ENCODE results near the gene BCL11A. TPM values are rescaled to one million over a fixed set of nuclear protein-coding genes. Genes with fewer than 3 reads are reported as not detected.

Gene BCL11A
- total RNA-seq, 1 experiment from 2014 or later, result 91.4 TPM

DNA sequence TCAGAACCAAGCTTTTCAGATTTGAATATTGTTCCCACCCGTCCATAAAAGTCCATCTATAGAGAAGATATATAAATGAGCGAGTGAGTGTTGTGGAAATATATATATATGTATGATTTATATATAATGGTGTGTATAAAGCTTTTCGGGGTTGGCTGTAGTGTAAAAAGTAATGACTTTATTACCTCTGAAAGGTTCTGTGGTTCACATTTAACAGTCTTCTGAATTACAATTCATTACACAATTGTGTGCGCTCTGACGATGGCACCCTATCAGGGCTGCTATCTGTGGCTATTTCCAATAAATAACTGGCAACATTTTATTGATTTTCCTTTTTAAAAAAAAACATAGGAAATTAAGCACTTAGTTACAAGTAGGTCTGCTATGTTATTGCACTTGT lies 2.7 kb upstream of the BCL11A start:
- Histone ChIP-seq H3K56ac (ENCODE audit: insufficient read length, low read depth, low read length) (no peak overlapping the region), H3K79me2 (ENCODE audit: insufficient read depth, low read length) (no peaks in the 10 kb centered on the region; the same call in 1 of the 2 replicates), H2BK20ac (ENCODE audit: low read depth, low read length, poor library complexity, severe bottlenecking) (no peak overlapping the region), H2BK5ac (ENCODE audit: insufficient read length, low read length) (no peak overlapping the region), H2BK15ac (ENCODE audit: low read depth, low read length) (no peak overlapping the region), H3K4me1 (ENCODE audit: insufficient read depth, low read length) (no peaks in the 10 kb centered on the region), H3K4me2 (ENCODE audit: insufficient read depth, insufficient read length, low read length) (peak overlapping the region; percentile 94), H3K14ac (ENCODE audit: insufficient read depth, low read length) (no peak overlapping the region), H3K9me3 (ENCODE audit: control insufficient read depth, low read depth, low read length) (no peaks in the 10 kb centered on the region), H3K23me2 (ENCODE audit: insufficient read length, low read depth, low read length, poor library complexity, severe bottlenecking) (peaks cover 44% of the 10 kb centered on the region), H2BK12ac (ENCODE audit: insufficient read length, low read depth, low read length) (no peak overlapping the region), H3K4ac (ENCODE audit: low read depth, low read length) (no peak overlapping the region), H3K27me3 (ENCODE audit: insufficient read depth, low read length) (no peaks in the 10 kb centered on the region), H3K79me1 (ENCODE audit: insufficient read depth, low read depth, low read length, poor library complexity, severe bottlenecking) (no peaks in the 10 kb centered on the region), H2AFZ (ENCODE audit: low read length) (no peak overlapping the region), H4K8ac (replicated peaks; ENCODE audit: insufficient read length, low read depth, low read length) (no peak overlapping the region), H2AK5ac (ENCODE audit: insufficient read length, low read length) (no peak overlapping the region), H2BK120ac (ENCODE audit: low read depth, low read length, poor library complexity, severe bottlenecking) (no peak overlapping the region), H3K9ac (ENCODE audit: extremely low read depth, insufficient read length, low read length) (no peak overlapping the region), H3K18ac (ENCODE audit: insufficient read length, low read depth, low read length) (no peak overlapping the region), H4K5ac (ENCODE audit: insufficient read length, low read depth, low read length) (no peak overlapping the region), H4K91ac (ENCODE audit: insufficient read length, low read depth, low read length) (no peak overlapping the region), H3K27ac (ENCODE audit: insufficient read length, low read depth, low read length) (no peak overlapping the region), H4K20me1 (ENCODE audit: control insufficient read depth, insufficient read depth, insufficient read length) (no peaks in the 10 kb centered on the region), H3K23ac (ENCODE audit: insufficient read length, low read depth, low read length) (no peak overlapping the region), H3T11ph (ENCODE audit: low read length) (no peak overlapping the region)
- DNase-seq, result no peak
- Mint-ChIP-seq H3K27ac (peak overlapping the region in 2 of 3 experiments; percentile 84 to 98; a peak in 3 of 7 replicates), H3K27me3 (ENCODE audit: low read depth) (peaks cover 31% of the 10 kb centered on the region), H3K9me3 (no peaks in the 10 kb centered on the region), H3K36me3 (ENCODE audit: insufficient read depth in 1 of 3, low read depth in 3 of 3) (peaks cover 0 to 6% (median 2%) of the 10 kb centered on the region in 3 experiments; a peak in 3 of 7 replicates), H3K4me3 (peak overlapping the region; percentile 95 to 96), H3K4me1 (peaks cover 23 to 24% of the 10 kb centered on the region in 2 experiments)
- 100% methylated on average over 2 of the region's 5 CpGs for WGBS (ENCODE audit: extremely low coverage, insufficient read length, low lambda C conversion rate)
- TF ChIP-seq, protein P1, sequence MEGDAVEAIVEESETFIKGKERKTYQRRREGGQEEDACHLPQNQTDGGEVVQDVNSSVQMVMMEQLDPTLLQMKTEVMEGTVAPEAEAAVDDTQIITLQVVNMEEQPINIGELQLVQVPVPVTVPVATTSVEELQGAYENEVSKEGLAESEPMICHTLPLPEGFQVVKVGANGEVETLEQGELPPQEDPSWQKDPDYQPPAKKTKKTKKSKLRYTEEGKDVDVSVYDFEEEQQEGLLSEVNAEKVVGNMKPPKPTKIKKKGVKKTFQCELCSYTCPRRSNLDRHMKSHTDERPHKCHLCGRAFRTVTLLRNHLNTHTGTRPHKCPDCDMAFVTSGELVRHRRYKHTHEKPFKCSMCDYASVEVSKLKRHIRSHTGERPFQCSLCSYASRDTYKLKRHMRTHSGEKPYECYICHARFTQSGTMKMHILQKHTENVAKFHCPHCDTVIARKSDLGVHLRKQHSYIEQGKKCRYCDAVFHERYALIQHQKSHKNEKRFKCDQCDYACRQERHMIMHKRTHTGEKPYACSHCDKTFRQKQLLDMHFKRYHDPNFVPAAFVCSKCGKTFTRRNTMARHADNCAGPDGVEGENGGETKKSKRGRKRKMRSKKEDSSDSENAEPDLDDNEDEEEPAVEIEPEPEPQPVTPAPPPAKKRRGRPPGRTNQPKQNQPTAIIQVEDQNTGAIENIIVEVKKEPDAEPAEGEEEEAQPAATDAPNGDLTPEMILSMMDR (conservative IDR thresholded peaks at IDR 0.05), result no peak
